HEK293 (cell line): ENCODE results near the gene KIF13A.

Experiments used
- CTCF ChIP-seq: fragments of 450-650 bp; formaldehyde crosslinking; IDR thresholded peaks from 2 replicates; pipeline ENCODE4 v1.5.1; 2016; ENCODE audit warnings: missing biosample characterization, missing genetic modification characterization
- REST ChIP-seq: fragments of 450-650 bp; formaldehyde crosslinking; IDR thresholded peaks from 2 replicates; pipeline ENCODE4 v1.5.1; 2016; ENCODE audit warnings: missing biosample characterization, missing genetic modification characterization
- SALL2 ChIP-seq: fragments of 450-650 bp; formaldehyde crosslinking; IDR thresholded peaks from 2 replicates; pipeline ENCODE4 v1.5.0; 2017; ENCODE audit warnings: missing biosample characterization, mild to moderate bottlenecking, missing genetic modification characterization, borderline replicate concordance
- ZNF488 ChIP-seq: fragments of 450-650 bp; formaldehyde crosslinking; IDR thresholded peaks from 2 replicates; pipeline ENCODE4 v1.5.1; 2016; ENCODE audit warnings: missing biosample characterization, missing genetic modification characterization
- ZNF544 ChIP-seq: fragments of 450-650 bp; formaldehyde crosslinking; IDR thresholded peaks from 2 replicates; pipeline ENCODE4 v1.5.0; 2017; ENCODE audit warnings: missing biosample characterization, missing genetic modification characterization

GRCh38 chr6:17714177-17714576 is 273.3 kb downstream of the KIF13A start:
- TF ChIP-seq REST (tag by site-specific recombination) (no peak), CTCF (tag by site-specific recombination) (no peak), SALL2 (tag by site-specific recombination) (no peak), ZNF488 (tag by site-specific recombination) (no peak), ZNF544 (tag by site-specific recombination) (no peak)
